ENCODE data around the gene SDK2.

SDK2 gene

GRCh38 chr17:73531158-73531557, 113.1 kb downstream of the SDK2 start:
- Mint-ChIP-seq H3K36me3 (ENCODE audit: low read depth) (no peaks in the 10 kb centered on the region), H3K9me3 (no peaks in the 10 kb centered on the region), H3K4me1 (ENCODE audit: low read depth) (no peaks in the 10 kb centered on the region), H3K27me3 (no peaks in the 10 kb centered on the region), H3K27ac (no peak overlapping the region), H3K4me3 (no peak overlapping the region)

GRCh38 chr17:73528679-73529078, 115.6 kb downstream of the SDK2 start:
- Mint-ChIP-seq H3K27ac (no peak overlapping the region), H3K27me3 (no peaks in the 10 kb centered on the region), H3K36me3 (ENCODE audit: low read depth) (no peaks in the 10 kb centered on the region), H3K4me1 (ENCODE audit: low read depth) (no peaks in the 10 kb centered on the region), H3K9me3 (no peaks in the 10 kb centered on the region), H3K4me3 (no peak overlapping the region)

- Mint-ChIP-seq H3K27me3 (no peaks in the 10 kb centered on the region), H3K4me3 (no peak overlapping the region), H3K9me3 (no peaks in the 10 kb centered on the region), H3K27ac (no peak overlapping the region), H3K4me1 (ENCODE audit: low read depth) (no peaks in the 10 kb centered on the region), H3K36me3 (ENCODE audit: low read depth) (no peaks in the 10 kb centered on the region)
Observed at GRCh38 chr17:73526952-73527351, 117.3 kb downstream of the SDK2 start.

DNA sequence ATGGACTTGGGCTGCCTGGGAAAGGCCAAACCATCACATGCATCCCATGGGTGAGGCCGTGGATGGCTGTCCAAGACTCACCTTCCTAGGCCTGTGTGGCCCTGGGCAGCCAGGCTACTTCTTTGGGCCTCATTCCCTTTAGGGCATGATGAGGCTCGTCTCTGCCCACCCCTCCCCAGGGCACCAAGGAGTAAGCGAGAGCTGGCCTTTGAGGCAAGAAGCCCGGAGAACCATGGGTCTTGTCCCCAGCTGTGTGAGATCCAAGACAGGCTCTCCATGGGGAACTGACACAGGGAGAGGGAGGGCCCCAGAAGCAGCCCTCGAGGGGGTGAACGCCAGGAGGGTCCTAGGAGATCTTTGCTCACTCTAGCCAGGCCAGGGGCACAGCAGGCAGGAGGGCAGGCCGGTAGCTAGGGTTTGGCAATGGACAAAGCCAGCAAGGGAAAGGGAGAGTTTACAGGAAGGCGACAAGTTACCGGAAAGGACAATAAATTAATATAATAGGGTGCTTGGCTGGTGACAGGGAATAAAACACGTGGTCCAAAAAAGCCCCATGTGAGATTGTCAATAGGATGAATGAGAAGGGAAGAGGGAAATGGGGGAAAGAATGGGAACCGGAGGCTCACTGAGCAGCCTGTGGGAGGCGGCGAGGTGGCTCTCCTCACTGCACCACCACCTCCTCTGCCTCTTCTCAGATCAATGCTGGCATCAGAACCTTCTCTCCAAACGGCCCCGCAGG, 119.1 kb downstream of the SDK2 start:
- no peak overlapping the region for H3K27ac Mint-ChIP-seq
- H3K9me3 Mint-ChIP-seq: no peaks in the 10 kb centered on the region
- H3K4me3 Mint-ChIP-seq: no peak overlapping the region
- no peaks in the 10 kb centered on the region for H3K27me3 Mint-ChIP-seq
- H3K36me3 Mint-ChIP-seq (ENCODE audit: low read depth): no peaks in the 10 kb centered on the region
- H3K4me1 Mint-ChIP-seq (ENCODE audit: low read depth): no peaks in the 10 kb centered on the region

GRCh38 chr17:73522696-73523095, 121.5 kb downstream of the SDK2 start:
- no peaks in the 10 kb centered on the region for H3K9me3 Mint-ChIP-seq
- no peaks in the 10 kb centered on the region for H3K4me1 Mint-ChIP-seq (ENCODE audit: low read depth)
- no peak overlapping the region for H3K4me3 Mint-ChIP-seq
- H3K27ac Mint-ChIP-seq: no peak overlapping the region
- H3K36me3 Mint-ChIP-seq (ENCODE audit: low read depth): no peaks in the 10 kb centered on the region
- no peaks in the 10 kb centered on the region for H3K27me3 Mint-ChIP-seq

DNA sequence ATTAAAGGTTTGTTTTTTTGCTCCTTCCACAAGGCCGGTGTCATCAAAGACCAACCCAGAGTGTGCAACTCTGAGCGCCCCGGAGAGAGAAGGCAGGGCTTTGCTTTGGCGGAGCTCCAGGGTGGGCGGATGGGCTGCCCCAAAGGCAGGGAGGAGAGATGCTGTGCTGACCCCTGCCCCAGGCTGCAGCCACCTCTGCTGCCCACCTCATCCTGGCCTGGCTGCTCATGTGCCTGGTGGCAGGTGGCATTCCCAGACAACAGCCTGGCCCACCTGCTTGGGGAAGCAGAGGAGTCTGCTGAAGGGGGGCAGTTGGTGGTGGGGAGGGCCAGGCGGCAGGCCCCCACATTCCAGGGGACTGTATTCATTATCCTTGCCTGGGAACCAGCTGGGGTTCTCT, 122.1 kb downstream of the SDK2 start:
- Mint-ChIP-seq H3K9me3 (no peaks in the 10 kb centered on the region), H3K27ac (no peak overlapping the region), H3K4me1 (ENCODE audit: low read depth) (no peaks in the 10 kb centered on the region), H3K27me3 (no peaks in the 10 kb centered on the region), H3K36me3 (ENCODE audit: low read depth) (no peaks in the 10 kb centered on the region), H3K4me3 (no peak overlapping the region)

- H3K36me3 Mint-ChIP-seq (ENCODE audit: low read depth): no peaks in the 10 kb centered on the region
- no peak overlapping the region for H3K27ac Mint-ChIP-seq
- no peak overlapping the region for H3K4me3 Mint-ChIP-seq
- no peaks in the 10 kb centered on the region for H3K9me3 Mint-ChIP-seq
- no peaks in the 10 kb centered on the region for H3K4me1 Mint-ChIP-seq (ENCODE audit: low read depth)
- H3K27me3 Mint-ChIP-seq: no peaks in the 10 kb centered on the region
Observed at GRCh38 chr17:73521376-73521775, 122.9 kb downstream of the SDK2 start.

DNA sequence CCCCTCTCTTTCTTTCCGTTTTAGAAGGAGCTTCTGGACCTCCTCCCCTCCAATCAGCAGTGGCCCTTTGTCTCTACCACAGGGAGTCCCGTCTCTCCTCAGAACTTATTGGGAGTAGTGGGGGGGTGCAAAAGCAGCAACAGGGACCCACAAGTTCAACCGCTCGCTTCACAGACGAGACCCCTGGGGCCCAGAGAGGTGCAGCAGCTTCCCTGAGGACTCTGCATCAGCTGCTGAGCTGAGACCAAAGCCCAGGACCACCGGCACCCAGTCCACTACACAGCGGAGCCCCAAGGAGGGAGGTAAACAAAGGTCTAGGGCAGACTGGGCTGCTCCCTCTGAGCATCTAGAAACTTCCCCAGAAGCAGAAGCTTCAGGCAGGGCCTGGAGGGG, 123.9 kb downstream of the SDK2 start:
- Mint-ChIP-seq H3K9me3 (no peaks in the 10 kb centered on the region), H3K27me3 (no peaks in the 10 kb centered on the region), H3K4me1 (ENCODE audit: low read depth) (no peaks in the 10 kb centered on the region), H3K4me3 (no peak overlapping the region), H3K27ac (no peak overlapping the region), H3K36me3 (ENCODE audit: low read depth) (no peaks in the 10 kb centered on the region)

- Mint-ChIP-seq H3K4me3 (no peak overlapping the region), H3K9me3 (no peaks in the 10 kb centered on the region), H3K27me3 (no peaks in the 10 kb centered on the region), H3K4me1 (ENCODE audit: low read depth) (no peaks in the 10 kb centered on the region), H3K36me3 (ENCODE audit: low read depth) (no peaks in the 10 kb centered on the region), H3K27ac (no peak overlapping the region)
Observed at GRCh38 chr17:73519714-73520368, 124.4 kb downstream of the SDK2 start.

- H3K4me1 Mint-ChIP-seq (ENCODE audit: low read depth): no peaks in the 10 kb centered on the region
- H3K27me3 Mint-ChIP-seq: no peaks in the 10 kb centered on the region
- no peak overlapping the region for H3K27ac Mint-ChIP-seq
- no peaks in the 10 kb centered on the region for H3K36me3 Mint-ChIP-seq (ENCODE audit: low read depth)
- no peak overlapping the region for H3K4me3 Mint-ChIP-seq
- H3K9me3 Mint-ChIP-seq: no peaks in the 10 kb centered on the region
Observed at GRCh38 chr17:73519011-73519410, 125.2 kb downstream of the SDK2 start.

DNA sequence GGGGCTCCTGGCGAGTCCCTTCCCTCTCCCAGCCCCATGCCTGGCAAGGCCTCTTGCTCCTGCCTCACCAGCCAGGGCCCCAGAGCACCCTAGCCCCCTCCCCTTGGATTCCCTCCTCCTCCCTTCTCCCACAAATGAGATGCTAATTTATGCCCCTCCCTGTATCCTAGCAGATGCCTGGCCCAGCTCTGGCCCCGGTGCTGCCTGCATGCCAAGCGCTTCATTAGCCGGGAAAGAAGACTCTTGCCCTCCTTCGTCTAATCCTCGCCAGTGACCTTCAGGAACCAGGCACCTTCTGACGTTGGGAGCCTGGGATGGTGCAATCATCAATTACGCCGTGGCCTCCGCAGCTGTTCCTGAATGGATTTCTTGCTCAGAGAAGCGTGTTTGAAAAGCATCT, 127.8 kb downstream of the SDK2 start:
- H3K4me3 Mint-ChIP-seq: no peak overlapping the region
- no peak overlapping the region for H3K27ac Mint-ChIP-seq
- H3K36me3 Mint-ChIP-seq (ENCODE audit: low read depth): no peaks in the 10 kb centered on the region
- H3K9me3 Mint-ChIP-seq: no peaks in the 10 kb centered on the region
- no peaks in the 10 kb centered on the region for H3K4me1 Mint-ChIP-seq (ENCODE audit: low read depth)
- no peaks in the 10 kb centered on the region for H3K27me3 Mint-ChIP-seq

- Mint-ChIP-seq H3K36me3 (ENCODE audit: low read depth) (no peaks in the 10 kb centered on the region), H3K4me3 (no peak overlapping the region), H3K27ac (no peak overlapping the region), H3K27me3 (no peaks in the 10 kb centered on the region), H3K4me1 (ENCODE audit: low read depth) (no peaks in the 10 kb centered on the region), H3K9me3 (no peaks in the 10 kb centered on the region)
Observed at GRCh38 chr17:73514146-73514863, 129.9 kb downstream of the SDK2 start.

DNA sequence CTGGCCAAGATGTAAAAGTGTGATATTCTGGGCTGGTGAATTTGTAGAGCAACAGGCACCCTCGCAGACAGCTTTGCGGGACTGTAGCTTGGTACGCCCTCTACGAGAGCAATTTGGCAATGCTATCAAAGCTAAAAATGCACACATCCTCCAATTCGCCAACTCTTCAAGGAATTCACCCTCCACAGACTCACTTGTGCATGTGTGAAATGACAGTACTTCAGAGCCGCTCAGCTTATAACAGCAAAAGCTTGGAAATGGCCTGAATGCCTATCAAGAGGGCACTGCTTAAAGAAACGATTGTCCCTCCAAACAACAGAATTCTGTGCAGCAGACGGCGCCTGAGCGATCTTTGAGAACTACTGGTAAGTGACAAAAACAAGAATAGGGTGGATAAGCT, 130.8 kb downstream of the SDK2 start:
- no peak overlapping the region for H3K27ac Mint-ChIP-seq
- H3K36me3 Mint-ChIP-seq (ENCODE audit: low read depth): no peaks in the 10 kb centered on the region
- no peaks in the 10 kb centered on the region for H3K27me3 Mint-ChIP-seq

GRCh38 chr17:73511719-73512115, 132.5 kb downstream of the SDK2 start:
- Mint-ChIP-seq H3K4me3 (no peak overlapping the region), H3K27me3 (no peaks in the 10 kb centered on the region), H3K9me3 (no peaks in the 10 kb centered on the region), H3K36me3 (ENCODE audit: low read depth) (no peaks in the 10 kb centered on the region), H3K27ac (no peak overlapping the region), H3K4me1 (ENCODE audit: low read depth) (no peaks in the 10 kb centered on the region)

More for the DNA sequence above, 130.8 kb downstream of the SDK2 start:
- Mint-ChIP-seq H3K9me3 (no peaks in the 10 kb centered on the region), H3K4me3 (no peak overlapping the region), H3K4me1 (ENCODE audit: low read depth) (no peaks in the 10 kb centered on the region)

GRCh38 chr17:73510981-73511718, 133.1 kb downstream of the SDK2 start:
- Mint-ChIP-seq H3K9me3 (no peaks in the 10 kb centered on the region), H3K27ac (no peak overlapping the region), H3K4me3 (no peak overlapping the region), H3K27me3 (no peaks in the 10 kb centered on the region), H3K36me3 (ENCODE audit: low read depth) (no peaks in the 10 kb centered on the region), H3K4me1 (ENCODE audit: low read depth) (no peaks in the 10 kb centered on the region)
